Right atrium auricular region (tissue), 2 donors: ENCODE measurements around the gene RAPGEF2. TPM values are rescaled to one million over a fixed set of nuclear protein-coding genes. Genes with fewer than 3 reads are reported as not detected.

Experiments
- DNase-seq: peaks from one replicate; pipeline ENCODE4 v3.0.0-alpha.2; 2019; ENCODE audit warnings: low spot score
- H3K27ac ChIP-seq, 2 donors: fragments of 200-600 bp; sonication (generic); 1 replicate in 1 of 2; 2 replicates in 1 of 2; pipeline ENCODE4 v1.5.1; 2016 to 2019
- H3K27me3 ChIP-seq, 2 donors: fragments of 200-600 bp; sonication (generic); one replicate each; pipeline versions ENCODE4 v1.5.1 to v1.6.0; 2017 to 2019
- H3K36me3 ChIP-seq: fragments of 200-600 bp; sonication (generic); one replicate; pipeline ENCODE4 v1.5.1; 2016
- H3K4me1 ChIP-seq, 2 donors: fragments of 200-600 bp; sonication (generic); one replicate each; pipeline versions ENCODE4 v1.5.1 to v1.6.0; 2017 to 2019
- H3K4me3 ChIP-seq, 2 donors: fragments of 200-600 bp; sonication (generic); 1 replicate in 1 of 2; 2 replicates in 1 of 2; pipeline ENCODE4 v1.5.1; 2017 to 2019; ENCODE audit warnings: mild to moderate bottlenecking in 1 of 2, moderate library complexity in 1 of 2
- H3K9me3 ChIP-seq, 2 donors: fragments of 200-600 bp; sonication (generic); one replicate each; pipeline ENCODE4 v1.5.1; 2019
- CTCF ChIP-seq, 2 donors: fragments of 200-600 bp; sonication (generic); IDR thresholded peaks; one replicate each; pipeline ENCODE4 v1.5.1; 2019; ENCODE audit warnings: antibody characterized with exemption in 2 of 2
- total RNA-seq, 2 donors: library from RNA; depleted of rRNA; stranded (reverse); fragments of >200 nt; gene quantifications; one replicate each; pipeline ENCODE4 v1.1.0, GENCODE V29; 2016

The RAPGEF2 gene
- total RNA-seq, 2 donors from 2014 or later: 49.8 to 51.5 TPM

DNA sequence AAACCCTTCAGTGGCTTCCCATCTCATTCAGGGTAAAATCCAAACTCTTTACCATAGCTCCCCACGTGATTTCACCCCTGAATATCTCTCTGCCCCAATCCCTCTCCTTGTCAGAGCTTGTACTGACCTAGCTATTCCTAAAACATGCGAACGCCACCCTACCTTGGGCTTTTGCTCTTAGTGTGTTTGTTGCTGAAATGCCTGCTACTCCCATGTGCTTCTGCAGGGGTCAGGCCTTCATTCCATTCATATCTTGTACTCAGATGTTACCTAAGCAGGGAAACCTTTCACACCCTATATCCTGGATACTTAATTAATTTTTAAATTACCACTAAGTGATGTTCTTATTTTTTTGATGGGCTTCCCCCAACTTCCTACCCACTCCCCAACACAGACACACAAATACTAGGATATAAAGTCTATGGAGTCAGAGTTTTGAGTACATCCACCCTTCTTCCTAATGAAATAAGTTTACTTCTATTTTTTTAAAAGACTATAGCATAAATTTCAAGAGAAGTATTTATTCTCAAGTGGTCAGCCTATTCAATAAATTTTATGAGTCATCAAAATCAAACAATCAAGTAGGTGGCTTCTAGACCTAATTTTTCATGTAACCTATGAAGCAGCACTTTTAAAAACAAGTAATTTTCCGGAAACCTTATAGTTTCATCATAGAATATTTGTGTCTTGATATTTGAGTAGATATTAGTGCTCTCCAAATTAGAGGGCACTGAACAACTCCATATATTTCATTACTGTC lies 189.4 kb downstream of the RAPGEF2 start:
- H3K36me3 ChIP-seq: no peaks in the 10 kb centered on the region
- H3K4me1 ChIP-seq: peaks cover 0 to 44% of the 10 kb centered on the region in 2 donors
- no peak for TF ChIP-seq CTCF (IDR thresholded peaks at IDR 0.05)
- no peak for DNase-seq
- H3K9me3 ChIP-seq: no peaks in the 10 kb centered on the region
- no peaks in the 10 kb centered on the region for H3K27me3 ChIP-seq
- no peak overlapping the region for H3K27ac ChIP-seq
- H3K4me3 ChIP-seq: no peak overlapping the region

DNA sequence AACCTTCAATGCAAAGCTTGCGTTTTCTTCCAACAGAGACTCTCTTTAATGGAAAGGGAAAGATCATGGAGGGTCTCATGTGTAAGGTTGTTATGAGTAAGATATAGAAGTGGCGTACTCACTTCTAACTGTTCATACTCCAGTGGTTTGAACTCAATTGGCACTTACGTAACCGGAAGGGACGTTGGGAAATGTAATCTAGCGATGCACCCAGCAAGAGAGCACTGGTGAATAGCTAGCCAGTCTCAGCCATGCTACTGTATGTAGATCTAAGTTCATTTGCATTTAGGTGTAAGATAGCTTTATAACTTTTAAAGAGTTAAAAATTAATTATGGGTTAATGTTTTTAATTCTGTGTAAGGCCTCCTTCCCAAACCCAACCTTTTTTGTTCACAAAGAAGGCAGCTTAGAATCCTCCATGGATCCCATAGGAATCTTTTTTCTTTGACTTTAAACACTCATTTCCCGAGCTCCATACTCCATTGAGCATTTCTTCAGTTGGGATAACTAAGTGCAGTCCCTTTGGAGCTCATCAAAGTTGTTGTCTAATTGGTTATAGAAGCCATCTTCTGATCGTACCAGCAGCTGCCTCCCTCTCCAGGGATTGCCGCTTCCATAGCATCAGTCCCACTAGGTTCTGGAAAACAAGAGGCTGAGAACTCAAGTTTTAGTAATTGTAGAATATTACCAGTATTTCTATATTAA lies 191.1 kb downstream of the RAPGEF2 start:
- no peak for TF ChIP-seq CTCF (IDR thresholded peaks at IDR 0.05)
- no peaks in the 10 kb centered on the region for H3K36me3 ChIP-seq
- DNase-seq: no peak
- no peaks in the 10 kb centered on the region for H3K9me3 ChIP-seq
- no peak overlapping the region for H3K4me3 ChIP-seq
- H3K27ac ChIP-seq: no peak overlapping the region
- H3K4me1 ChIP-seq: peaks cover 0 to 48% of the 10 kb centered on the region in 2 donors
- H3K27me3 ChIP-seq: no peaks in the 10 kb centered on the region

DNA sequence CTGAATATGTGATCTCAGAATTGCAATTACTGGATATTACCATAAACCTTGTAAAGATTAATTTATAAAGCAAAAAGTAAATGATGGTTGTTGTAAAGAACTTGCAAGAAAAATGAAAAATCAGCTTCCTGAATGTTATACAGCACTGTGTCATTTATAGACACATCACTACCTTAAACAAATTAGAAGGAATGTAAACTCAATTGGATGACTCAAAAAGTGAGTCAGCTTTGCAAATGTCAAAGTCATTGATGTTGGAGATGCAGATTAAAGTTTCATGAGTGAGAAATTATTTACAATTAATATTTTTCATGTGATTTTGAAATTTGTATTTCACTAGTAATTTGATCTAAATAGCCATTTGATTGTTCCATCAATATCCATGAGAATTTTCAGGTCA lies 193.2 kb downstream of the RAPGEF2 start:
- no peaks in the 10 kb centered on the region for H3K36me3 ChIP-seq
- H3K27me3 ChIP-seq: no peaks in the 10 kb centered on the region
- H3K4me1 ChIP-seq: peaks cover 0 to 32% of the 10 kb centered on the region in 2 donors
- no peak overlapping the region for H3K4me3 ChIP-seq
- H3K9me3 ChIP-seq: no peaks in the 10 kb centered on the region
- DNase-seq: no peak
- H3K27ac ChIP-seq: no peak overlapping the region
- TF ChIP-seq CTCF (IDR thresholded peaks at IDR 0.05): no peak

DNA sequence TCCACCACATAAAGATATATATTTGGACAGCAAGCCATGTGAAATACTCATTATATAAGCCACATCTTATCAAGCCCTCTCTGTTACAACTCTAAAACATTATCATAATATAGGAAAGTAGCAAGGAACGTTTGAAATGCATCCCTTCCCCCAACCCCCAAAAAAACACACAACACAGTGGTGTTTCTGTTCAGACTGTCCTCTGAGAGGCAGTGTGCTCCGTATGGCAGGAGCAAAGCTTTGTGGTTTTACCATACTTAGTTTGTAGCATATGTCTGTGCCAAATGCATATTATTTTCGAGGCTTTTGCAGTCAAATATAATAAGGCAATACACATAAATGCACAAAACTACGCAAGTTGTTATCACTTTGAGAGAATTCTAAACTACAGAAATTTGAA lies 194.2 kb downstream of the RAPGEF2 start:
- Histone ChIP-seq H3K9me3 (no peaks in the 10 kb centered on the region), H3K27ac (no peak overlapping the region), H3K4me3 (no peak overlapping the region), H3K4me1 (peaks cover 0 to 29% of the 10 kb centered on the region in 2 donors), H3K36me3 (no peaks in the 10 kb centered on the region), H3K27me3 (no peaks in the 10 kb centered on the region)
- no peak for DNase-seq
- TF ChIP-seq CTCF (IDR thresholded peaks at IDR 0.05): no peak

DNA sequence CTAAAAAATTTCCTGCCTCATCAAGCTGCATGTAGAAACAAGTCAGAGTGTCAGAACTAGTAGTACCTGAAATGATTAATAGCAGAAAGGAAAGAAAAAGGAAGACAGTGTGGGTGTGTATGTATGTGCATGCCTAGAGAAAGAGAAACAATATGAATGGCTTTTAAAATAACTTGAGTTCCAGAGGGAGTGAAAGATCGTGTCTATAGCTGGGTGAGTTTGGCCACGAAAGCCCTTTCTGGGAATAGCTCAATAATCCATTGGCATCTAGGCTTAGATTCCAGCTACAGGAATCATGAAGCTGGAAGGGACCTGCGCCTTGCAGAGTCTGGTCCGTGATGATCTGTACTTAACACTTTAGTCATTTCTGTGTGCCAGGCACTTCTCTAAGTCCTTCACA lies 195.6 kb downstream of the RAPGEF2 start:
- no peak for TF ChIP-seq CTCF (IDR thresholded peaks at IDR 0.05)
- H3K4me3 ChIP-seq: no peak overlapping the region
- H3K4me1 ChIP-seq: peaks cover 0 to 27% of the 10 kb centered on the region in 2 donors

More for the DNA sequence above, 195.6 kb downstream of the RAPGEF2 start:
- H3K27me3 ChIP-seq: no peaks in the 10 kb centered on the region
- no peaks in the 10 kb centered on the region for H3K36me3 ChIP-seq
- H3K9me3 ChIP-seq: no peaks in the 10 kb centered on the region
- no peak for DNase-seq
- no peak overlapping the region for H3K27ac ChIP-seq
